ENCODE measurements around the gene TRIM46. TPM values are rescaled to one million over a fixed set of nuclear protein-coding genes. Genes with fewer than 3 reads are reported as not detected.
A peak's percentile ranks its signal among the peaks of the same experiment; 100 is the strongest.
"Not testable (repeated sequence)": the region's sequence is repeated elsewhere in the genome, so short reads cannot be mapped to it uniquely, and the experiment has no call there.

TRIM46 gene
- total RNA-seq, 5 donors from 2014 or later (not counting 1 experiment from before 2014, with no cell fraction given), result 5.1 to 12.2 (median 9.8) TPM

GRCh38 chr1:155211381-155212050, 37.9 kb downstream of the TRIM46 start:
- CTCF ChIA-PET; H3K9me3 ChIP-seq; DNase-seq; H3K27ac Mint-ChIP-seq; H3K4me3 ChIP-seq (ENCODE audit: control insufficient read depth in 1 of 2, extremely low read depth in 1 of 2, low read length in 1 of 2); H3K27ac ChIP-seq (ENCODE audit: low read length); H3K9me3 Mint-ChIP-seq; H3K36me3 Mint-ChIP-seq; POLR2A ChIA-PET; H3K27me3 ChIP-seq (replicated peaks in 1 of 2; ENCODE audit: control insufficient read depth in 2 of 2, extremely low read depth in 1 of 2, insufficient read depth in 2 of 2, low read length in 1 of 2); H3K27me3 Mint-ChIP-seq; ATAC-seq (replicated peaks in 1 of 4); H3K36me3 ChIP-seq (ENCODE audit: control insufficient read depth in 2 of 2, extremely low read depth in 1 of 2, insufficient read depth in 1 of 2, low read length in 1 of 2); H3K4me3 Mint-ChIP-seq: not testable (repeated sequence)
- H3K4me1 Mint-ChIP-seq, result peaks cover 18 to 30% (median 26%) of the 10 kb centered on the region in 3 donors
- WGBS (ENCODE audit: insufficient coverage), result 87% methylated on average over 3 of the region's 13 CpGs
- peaks cover 9 to 41% of the 10 kb centered on the region in 2 experiments for H3K4me1 ChIP-seq (ENCODE audit: control insufficient read depth in 1 of 2, extremely low read depth in 1 of 2, insufficient read depth in 2 of 2, low read length in 2 of 2)

GRCh38 chr1:155212051-155212440, 38.4 kb downstream of the TRIM46 start:
- H3K27me3 Mint-ChIP-seq; H3K36me3 Mint-ChIP-seq; H3K9me3 ChIP-seq; DNase-seq; H3K4me3 ChIP-seq (ENCODE audit: control insufficient read depth in 1 of 2, extremely low read depth in 1 of 2, low read length in 1 of 2); H3K27ac Mint-ChIP-seq; H3K27ac ChIP-seq (ENCODE audit: low read length); H3K4me3 Mint-ChIP-seq; POLR2A ChIA-PET; H3K9me3 Mint-ChIP-seq; H3K27me3 ChIP-seq (replicated peaks in 1 of 2; ENCODE audit: control insufficient read depth in 2 of 2, extremely low read depth in 1 of 2, insufficient read depth in 2 of 2, low read length in 1 of 2); ATAC-seq (replicated peaks in 1 of 4); H3K36me3 ChIP-seq (ENCODE audit: control insufficient read depth in 2 of 2, extremely low read depth in 1 of 2, insufficient read depth in 1 of 2, low read length in 1 of 2); CTCF ChIA-PET: not testable (repeated sequence)
- peaks cover 13 to 26% (median 21%) of the 10 kb centered on the region in 3 donors for H3K4me1 Mint-ChIP-seq
- peaks cover 9 to 36% of the 10 kb centered on the region in 2 experiments for H3K4me1 ChIP-seq (ENCODE audit: control insufficient read depth in 1 of 2, extremely low read depth in 1 of 2, insufficient read depth in 2 of 2, low read length in 2 of 2)
- WGBS (ENCODE audit: insufficient coverage), result 100% methylated on average over 3 of the region's 7 CpGs

GRCh38 chr1:155214702-155215101, 41.1 kb downstream of the TRIM46 start:
- Histone ChIP-seq H3K4me1 (ENCODE audit: control insufficient read depth in 1 of 2, extremely low read depth in 1 of 2, insufficient read depth in 2 of 2, low read length in 2 of 2) (peaks cover 4 to 18% of the 10 kb centered on the region in 2 experiments), H3K27ac (ENCODE audit: low read length) (peak overlapping the region; percentile 49)
- H3K4me3 ChIP-seq (ENCODE audit: control insufficient read depth in 1 of 2, extremely low read depth in 1 of 2, low read length in 1 of 2); H3K9me3 Mint-ChIP-seq; H3K27me3 Mint-ChIP-seq; CTCF ChIA-PET; POLR2A ChIA-PET; H3K4me3 Mint-ChIP-seq; DNase-seq; H3K9me3 ChIP-seq; H3K36me3 ChIP-seq (ENCODE audit: control insufficient read depth in 2 of 2, extremely low read depth in 1 of 2, insufficient read depth in 1 of 2, low read length in 1 of 2); H3K36me3 Mint-ChIP-seq; H3K27me3 ChIP-seq (replicated peaks in 1 of 2; ENCODE audit: control insufficient read depth in 2 of 2, extremely low read depth in 1 of 2, insufficient read depth in 2 of 2, low read length in 1 of 2): not testable (repeated sequence)
- peak in 3 of 4 experiments; percentile 61 to 71 (median 64) for ATAC-seq (replicated peaks in 1 of 4)
- WGBS (ENCODE audit: insufficient coverage), result 71% methylated on average over 1 of the region's 10 CpGs
- H3K4me1 Mint-ChIP-seq, result peaks cover 11 to 20% (median 19%) of the 10 kb centered on the region in 3 donors
- H3K27ac Mint-ChIP-seq, result peak overlapping the region; percentile 75 to 88

GRCh38 chr1:155218854-155219591, 45.4 kb downstream of the TRIM46 start:
- H3K4me3 ChIP-seq (ENCODE audit: control insufficient read depth in 1 of 2, extremely low read depth in 1 of 2, low read length in 1 of 2), result no peak overlapping the region

GRCh38 chr1:155219592-155220031, 46.0 kb downstream of the TRIM46 start:
- Mint-ChIP-seq H3K27me3 (no peaks in the 10 kb centered on the region), H3K4me1 (peaks cover 12 to 32% (median 29%) of the 10 kb centered on the region in 3 donors), H3K36me3 (peaks cover 3% of the 10 kb centered on the region), H3K27ac (peak overlapping the region in 1 of 2 donors; percentile 82), H3K4me3 (no peak overlapping the region), H3K9me3 (no peaks in the 10 kb centered on the region)
- peak in 2 of 4 experiments; percentile 7 to 36 for ATAC-seq (replicated peaks in 1 of 4)
- ChIA-PET CTCF (interaction anchor here in 1 of 2 donors (0.5 to 1.5 kb wide), 2 partner anchors 13 to 339 kb away, joined by 3 read pairs; no protein-coding TSS in a partner anchor), POLR2A (interaction anchor here in 1 of 2 donors (0.6 to 0.7 kb wide), 2 partner anchors 9 to 40 kb away, joined by 3 to 6 read pairs; no protein-coding TSS in a partner anchor)
- peak in 3 of 35 experiments; percentile 12 to 35 (median 26) for DNase-seq
- peaks cover 7 to 23% of the 10 kb centered on the region in 2 experiments for H3K4me1 ChIP-seq (ENCODE audit: control insufficient read depth in 1 of 2, extremely low read depth in 1 of 2, insufficient read depth in 2 of 2, low read length in 2 of 2)
- peak overlapping the region; percentile 25 for H3K27ac ChIP-seq (ENCODE audit: low read length)
- no peaks in the 10 kb centered on the region for H3K9me3 ChIP-seq
- H3K27me3 ChIP-seq (replicated peaks in 1 of 2; ENCODE audit: control insufficient read depth in 2 of 2, extremely low read depth in 1 of 2, insufficient read depth in 2 of 2, low read length in 1 of 2), result no peaks in the 10 kb centered on the region
- H3K36me3 ChIP-seq (ENCODE audit: control insufficient read depth in 2 of 2, extremely low read depth in 1 of 2, insufficient read depth in 1 of 2, low read length in 1 of 2), result no peaks in the 10 kb centered on the region
- WGBS (ENCODE audit: insufficient coverage), result no CpG with 5 or more reads among the region's 1 CpG
- H3K4me3 ChIP-seq (ENCODE audit: control insufficient read depth in 1 of 2, extremely low read depth in 1 of 2, low read length in 1 of 2), result no peak overlapping the region

More at GRCh38 chr1:155218854-155219591, 45.4 kb downstream of the TRIM46 start:
- 52% methylated on average over 2 of the region's 7 CpGs for WGBS (ENCODE audit: insufficient coverage)
- DNase-seq (peak in 3 of 35 experiments; percentile 17 to 53 (median 18)), ATAC-seq (replicated peaks in 1 of 4) (peak in 1 of 4 experiments; percentile 54)
- Histone ChIP-seq H3K4me1 (ENCODE audit: control insufficient read depth in 1 of 2, extremely low read depth in 1 of 2, insufficient read depth in 2 of 2, low read length in 2 of 2) (peaks cover 7 to 25% of the 10 kb centered on the region in 2 experiments), H3K27ac (ENCODE audit: low read length) (peak overlapping the region; percentile 25), H3K9me3 (no peaks in the 10 kb centered on the region), H3K36me3 (ENCODE audit: control insufficient read depth in 2 of 2, extremely low read depth in 1 of 2, insufficient read depth in 1 of 2, low read length in 1 of 2) (no peaks in the 10 kb centered on the region), H3K27me3 (replicated peaks in 1 of 2; ENCODE audit: control insufficient read depth in 2 of 2, extremely low read depth in 1 of 2, insufficient read depth in 2 of 2, low read length in 1 of 2) (no peaks in the 10 kb centered on the region)
- no peaks in the 10 kb centered on the region for H3K27me3 Mint-ChIP-seq
- no peaks in the 10 kb centered on the region for H3K9me3 Mint-ChIP-seq
- H3K4me1 Mint-ChIP-seq, result peaks cover 12 to 32% (median 29%) of the 10 kb centered on the region in 3 donors
- ChIA-PET CTCF (interaction anchor here in 1 of 2 donors (0.5 to 1.5 kb wide), 2 partner anchors 12 to 339 kb away, joined by 3 read pairs; no protein-coding TSS in a partner anchor), POLR2A (interaction anchor here in 1 of 2 donors (0.7 kb wide), 1 partner anchor 9 kb away, joined by 3 read pairs; no protein-coding TSS in a partner anchor)
- peaks cover 3% of the 10 kb centered on the region for H3K36me3 Mint-ChIP-seq
- no peak overlapping the region for H3K4me3 Mint-ChIP-seq
- H3K27ac Mint-ChIP-seq, result peak overlapping the region in 1 of 2 donors; percentile 23

Measured in T-cell (primary cell).